ENCODE measurements around the gene TSPAN19. TPM values are rescaled to one million over a fixed set of nuclear protein-coding genes. Genes with fewer than 3 reads are reported as not detected.

The TSPAN19 gene
- total and polyA plus RNA-seq, 2 of the 13 experiments (the other 11 are each of a cell fraction or from before 2014, with no cell fraction given): not detected

DNA sequence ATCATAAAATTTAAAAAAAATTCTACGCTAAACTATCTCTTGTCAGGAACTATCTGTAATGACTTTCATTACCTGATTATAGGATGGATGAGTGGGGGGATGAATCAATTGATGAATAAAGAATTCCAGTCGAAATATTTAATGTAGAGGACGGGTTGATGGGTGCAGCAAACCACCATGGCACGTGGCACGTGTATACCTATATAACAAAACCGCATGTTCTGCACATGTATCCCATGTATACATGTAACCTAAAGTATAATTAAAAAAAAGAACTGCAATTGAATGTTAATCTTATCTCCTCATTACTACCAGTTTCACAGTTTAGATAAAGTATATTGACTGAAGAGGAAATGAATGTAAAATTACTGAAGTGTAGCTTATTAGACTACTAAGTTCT is 23.5 kb upstream of the TSPAN19 start:
- FAIRE-seq (no peak), DNase-seq (ENCODE audit: low spot score) (no peak), ATAC-seq (no peak)
- Histone ChIP-seq H3K9ac (ENCODE audit: insufficient read depth, low read depth, low read length) (no peak overlapping the region), H3K9me3 (ENCODE audit: low read length) (no peaks in the 10 kb centered on the region), H3K27ac (ENCODE audit: extremely low read length, insufficient read depth, low read length) (no peak overlapping the region), H3K27me3 (ENCODE audit: control insufficient read depth in 1 of 2, insufficient read depth in 2 of 2, low read length in 2 of 2) (no peaks in the 10 kb centered on the region), H3K79me2 (ENCODE audit: insufficient read depth, low read length) (no peaks in the 10 kb centered on the region), H3K4me1 (ENCODE audit: insufficient read depth, low read length) (no peaks in the 10 kb centered on the region), H4K20me1 (ENCODE audit: insufficient read depth, low read length) (no peaks in the 10 kb centered on the region), H3K4me2 (ENCODE audit: low read depth, low read length) (no peak overlapping the region), H3K36me3 (replicated peaks in 1 of 2; ENCODE audit: control insufficient read depth in 1 of 2, insufficient read depth in 2 of 2, low read length in 2 of 2) (no peaks in the 10 kb centered on the region), H3K4me3 (replicated peaks in 1 of 3; ENCODE audit: insufficient read depth in 1 of 3, low read depth in 2 of 3, low read length in 3 of 3) (no peak overlapping the region), H2AFZ (ENCODE audit: low read length) (no peak overlapping the region)
- ChIA-PET POLR2A (no interaction called here), CTCF (ENCODE audit: low intra/inter-chr PET ratio, low total read pairs) (no interaction called here)
- 1% methylated on average over 6 of the region's 6 CpGs for WGBS (ENCODE audit: low lambda C conversion rate)
- BruUV-seq (replicated peaks): no TSS peak
- in situ Hi-C loops (cut with HindIII; ENCODE audit: extremely low pct_ligation_motif_present, low pct_unique_long_range_greater_than_20kb) (no loop called here), intact Hi-C loops (cut with micrococcal nuclease; ENCODE audit: unreplicated experiment) (no loop called here)
- no peak for TF ChIP-seq MED8 (CRISPR knock-in tag; IDR thresholded peaks at IDR 0.05; ENCODE audit: insufficient replicate concordance)
- TF ChIP-seq, protein P1, sequence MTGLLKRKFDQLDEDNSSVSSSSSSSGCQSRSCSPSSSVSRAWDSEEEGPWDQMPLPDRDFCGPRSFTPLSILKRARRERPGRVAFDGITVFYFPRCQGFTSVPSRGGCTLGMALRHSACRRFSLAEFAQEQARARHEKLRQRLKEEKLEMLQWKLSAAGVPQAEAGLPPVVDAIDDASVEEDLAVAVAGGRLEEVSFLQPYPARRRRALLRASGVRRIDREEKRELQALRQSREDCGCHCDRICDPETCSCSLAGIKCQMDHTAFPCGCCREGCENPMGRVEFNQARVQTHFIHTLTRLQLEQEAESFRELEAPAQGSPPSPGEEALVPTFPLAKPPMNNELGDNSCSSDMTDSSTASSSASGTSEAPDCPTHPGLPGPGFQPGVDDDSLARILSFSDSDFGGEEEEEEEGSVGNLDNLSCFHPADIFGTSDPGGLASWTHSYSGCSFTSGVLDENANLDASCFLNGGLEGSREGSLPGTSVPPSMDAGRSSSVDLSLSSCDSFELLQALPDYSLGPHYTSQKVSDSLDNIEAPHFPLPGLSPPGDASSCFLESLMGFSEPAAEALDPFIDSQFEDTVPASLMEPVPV (CRISPR knock-in tag; IDR thresholded peaks at IDR 0.05): no peak
- peak; percentile 94 for TF ChIP-seq MNT (IDR thresholded peaks at IDR 0.05)

- 2% methylated on average over 3 of the region's 3 CpGs for WGBS (ENCODE audit: low lambda C conversion rate)
- ATAC-seq (no peak), DNase-seq (ENCODE audit: low spot score) (no peak), FAIRE-seq (no peak)
- in situ Hi-C loops (cut with HindIII; ENCODE audit: extremely low pct_ligation_motif_present, low pct_unique_long_range_greater_than_20kb): no loop called here
- H3K4me2 ChIP-seq (ENCODE audit: low read depth, low read length): no peak overlapping the region
- TF ChIP-seq MEIS2 (CRISPR knock-in tag; IDR thresholded peaks at IDR 0.05) (no peak), POLR2AphosphoS2 (IDR thresholded peaks at IDR 0.05; ENCODE audit: low read depth, low read length) (no peak), AKAP8 (CRISPR knock-in tag; IDR thresholded peaks at IDR 0.05) (no peak), TFDP1 (CRISPR knock-in tag; IDR thresholded peaks at IDR 0.05; ENCODE audit: borderline replicate concordance) (no peak), NCOA5 (CRISPR knock-in tag; IDR thresholded peaks at IDR 0.05) (no peak), RCOR2 (CRISPR knock-in tag; IDR thresholded peaks at IDR 0.05) (no peak)
- TF ChIP-seq, protein P2, sequence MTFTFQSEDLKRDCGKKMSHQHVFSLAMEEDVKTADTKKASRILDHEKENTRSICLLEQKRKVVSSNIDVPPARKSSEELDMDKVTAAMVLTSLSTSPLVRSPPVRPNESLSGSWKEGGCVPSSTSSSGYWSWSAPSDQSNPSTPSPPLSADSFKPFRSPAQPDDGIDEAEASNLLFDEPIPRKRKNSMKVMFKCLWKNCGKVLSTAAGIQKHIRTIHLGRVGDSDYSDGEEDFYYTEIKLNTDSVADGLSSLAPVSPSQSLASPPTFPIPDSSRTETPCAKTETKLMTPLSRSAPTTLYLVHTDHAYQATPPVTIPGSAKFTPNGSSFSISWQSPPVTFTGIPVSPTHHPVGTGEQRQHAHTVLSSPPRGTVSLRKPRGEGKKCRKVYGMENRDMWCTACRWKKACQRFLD (CRISPR knock-in tag; IDR thresholded peaks at IDR 0.05; ENCODE audit: borderline replicate concordance): no peak
- no peaks in the 10 kb centered on the region for H3K36me3 ChIP-seq (replicated peaks in 1 of 2; ENCODE audit: control insufficient read depth in 1 of 2, insufficient read depth in 2 of 2, low read length in 2 of 2)
- CTCF ChIA-PET (ENCODE audit: low intra/inter-chr PET ratio, low total read pairs): no interaction called here
- intact Hi-C loops (cut with micrococcal nuclease; ENCODE audit: unreplicated experiment): no loop called here
- no peaks in the 10 kb centered on the region for H3K27me3 ChIP-seq (ENCODE audit: control insufficient read depth in 1 of 2, insufficient read depth in 2 of 2, low read length in 2 of 2)
- H3K4me1 ChIP-seq (ENCODE audit: insufficient read depth, low read length): no peaks in the 10 kb centered on the region
- no peaks in the 10 kb centered on the region for H4K20me1 ChIP-seq (ENCODE audit: insufficient read depth, low read length)
- BruUV-seq (replicated peaks): no TSS peak
- no peak overlapping the region for H3K4me3 ChIP-seq (replicated peaks in 1 of 3; ENCODE audit: insufficient read depth in 1 of 3, low read depth in 2 of 3, low read length in 3 of 3)
- H3K27ac ChIP-seq (ENCODE audit: extremely low read length, insufficient read depth, low read length): no peak overlapping the region
- H3K79me2 ChIP-seq (ENCODE audit: insufficient read depth, low read length): no peaks in the 10 kb centered on the region
- no peak overlapping the region for H2AFZ ChIP-seq (ENCODE audit: low read length)
- H3K9me3 ChIP-seq (ENCODE audit: low read length): no peaks in the 10 kb centered on the region
- no peak overlapping the region for H3K9ac ChIP-seq (ENCODE audit: insufficient read depth, low read depth, low read length)
- POLR2A ChIA-PET: no interaction called here
Measured at GRCh38 chr12:85058339-85058738, 22.3 kb upstream of the TSPAN19 start.
